ENCODE data around the gene SPDYE6.
A peak's percentile ranks its signal among the peaks of the same experiment; 100 is the strongest.
"Not testable (repeated sequence)": the region's sequence is repeated elsewhere in the genome, so short reads cannot be mapped to it uniquely, and the experiment has no call there.

Gene SPDYE6

GRCh38 chr7:102356344-102356743 lies at the start of gene SPDYE6:
Gene SPDYE6, minus strand, starts transcription at chr7:102356444. Its CDS starts 421 bp downstream, at chr7:102356023.
- DNase-seq (ENCODE audit: insufficient read length, low spot score); FAIRE-seq: not testable (repeated sequence)

- DNase-seq (ENCODE audit: insufficient read length, low spot score); FAIRE-seq: not testable (repeated sequence)
These were observed 48.6 kb upstream of the SPDYE6 start for GRCh38 chr7:102404862-102405188.

GRCh38 chr7:102404005-102404861 lies 48.0 kb upstream of the SPDYE6 start:
- DNase-seq (ENCODE audit: insufficient read length, low spot score) (peak; percentile 48), FAIRE-seq (peak; percentile 91)

GRCh38 chr7:102403563-102403962 lies 47.3 kb upstream of the SPDYE6 start:
- FAIRE-seq = no peak

GRCh38 chr7:102400360-102400759 lies 44.1 kb upstream of the SPDYE6 start:
- no peak for FAIRE-seq
- no peak for DNase-seq (ENCODE audit: insufficient read length, low spot score)

More at GRCh38 chr7:102403563-102403962, 47.3 kb upstream of the SPDYE6 start:
- DNase-seq (ENCODE audit: insufficient read length, low spot score) = no peak

- DNase-seq (ENCODE audit: insufficient read length, low spot score) (no peak), FAIRE-seq (no peak)
These were observed 42.3 kb upstream of the SPDYE6 start for GRCh38 chr7:102398543-102398942.

- FAIRE-seq (peak; percentile 64), DNase-seq (ENCODE audit: insufficient read length, low spot score) (no peak)
These were observed 40.4 kb upstream of the SPDYE6 start for GRCh38 chr7:102396710-102397019.

GRCh38 chr7:102395873-102396709 lies 39.8 kb upstream of the SPDYE6 start, which contains the start of gene PRKRIP1:
Gene PRKRIP1, plus strand, starts transcription at chr7:102396363. Its CDS starts 49 bp downstream, at chr7:102396412.
- peak; percentile 82 for DNase-seq (ENCODE audit: insufficient read length, low spot score)
- peak; percentile 90 for FAIRE-seq

- DNase-seq (ENCODE audit: insufficient read length, low spot score) (no peak), FAIRE-seq (no peak)
These were observed 39.3 kb upstream of the SPDYE6 start for GRCh38 chr7:102395592-102395872.

GRCh38 chr7:102393467-102393866 lies 37.2 kb upstream of the SPDYE6 start:
- DNase-seq (ENCODE audit: insufficient read length, low spot score) (no peak), FAIRE-seq (no peak)

- FAIRE-seq (no peak), DNase-seq (ENCODE audit: insufficient read length, low spot score) (no peak)
These were observed 36.1 kb upstream of the SPDYE6 start for GRCh38 chr7:102392330-102392729.

- peak; percentile 48 for DNase-seq (ENCODE audit: insufficient read length, low spot score)
- peak; percentile 64 for FAIRE-seq
These were observed 34.6 kb upstream of the SPDYE6 start for GRCh38 chr7:102390697-102391484.

- DNase-seq (ENCODE audit: insufficient read length, low spot score) (no peak), FAIRE-seq (peak; percentile 51)
These were observed 33.6 kb upstream of the SPDYE6 start for GRCh38 chr7:102389810-102390209.

- DNase-seq (ENCODE audit: insufficient read length, low spot score) (no peak), FAIRE-seq (no peak)
These were observed 30.8 kb upstream of the SPDYE6 start for GRCh38 chr7:102387064-102387463.

- not testable (repeated sequence) for FAIRE-seq; DNase-seq (ENCODE audit: insufficient read length, low spot score)
These were observed 25.6 kb upstream of the SPDYE6 start for GRCh38 chr7:102381696-102382425.

- FAIRE-seq; DNase-seq (ENCODE audit: insufficient read length, low spot score): not testable (repeated sequence)
These were observed 24.6 kb upstream of the SPDYE6 start for GRCh38 chr7:102380837-102381236.

- FAIRE-seq (no peak), DNase-seq (ENCODE audit: insufficient read length, low spot score) (no peak)
These were observed 20.8 kb upstream of the SPDYE6 start for GRCh38 chr7:102376964-102377466.

GRCh38 chr7:102372796-102373195 lies 16.6 kb upstream of the SPDYE6 start:
- not testable (repeated sequence) for DNase-seq (ENCODE audit: insufficient read length, low spot score); FAIRE-seq

GRCh38 chr7:102370038-102370437 lies 13.8 kb upstream of the SPDYE6 start:
- not testable (repeated sequence) for DNase-seq (ENCODE audit: insufficient read length, low spot score)

GRCh38 chr7:102365390-102365789 lies 9.1 kb upstream of the SPDYE6 start:
- FAIRE-seq; DNase-seq (ENCODE audit: insufficient read length, low spot score): not testable (repeated sequence)

More at GRCh38 chr7:102370038-102370437, 13.8 kb upstream of the SPDYE6 start:
- not testable (repeated sequence) for FAIRE-seq
